GM18867 (cell line): ENCODE data around the gene HECW1.

Experiments
- ATAC-seq: cut with Tn5 transposase; IDR thresholded peaks from one replicate; pipeline ENCODE4 v1.9.1; 2021; ENCODE audit warnings: mild to moderate bottlenecking, moderate library complexity; ENCODE audit not compliant: unreplicated experiment

The HECW1 gene

GRCh38 chr7:43528576-43529354 is 416.3 kb downstream of the HECW1 start:
- no peak for ATAC-seq

GRCh38 chr7:43530553-43531410 is 418.3 kb downstream of the HECW1 start:
- ATAC-seq: no peak

- no peak for ATAC-seq
Measured at GRCh38 chr7:43531700-43532099, 419.3 kb downstream of the HECW1 start.

- ATAC-seq: no peak
Measured at GRCh38 chr7:43533801-43534479, 421.5 kb downstream of the HECW1 start.

GRCh38 chr7:43535031-43535451 is 422.6 kb downstream of the HECW1 start:
- ATAC-seq: no peak

- no peak for ATAC-seq
Measured at GRCh38 chr7:43535810-43536585, 423.6 kb downstream of the HECW1 start.

GRCh38 chr7:43536773-43537172 is 424.3 kb downstream of the HECW1 start:
- no peak for ATAC-seq

GRCh38 chr7:43537765-43538403 is 425.4 kb downstream of the HECW1 start:
- ATAC-seq: no peak

GRCh38 chr7:43538404-43538771 is 425.9 kb downstream of the HECW1 start:
- no peak for ATAC-seq

GRCh38 chr7:43540471-43540870 is 428.0 kb downstream of the HECW1 start:
- no peak for ATAC-seq

GRCh38 chr7:43542716-43543115 is 430.3 kb downstream of the HECW1 start:
- ATAC-seq: no peak

GRCh38 chr7:43546231-43546630 is 433.8 kb downstream of the HECW1 start:
- ATAC-seq: no peak

- ATAC-seq: no peak
Measured at GRCh38 chr7:43550427-43550826, 438.0 kb downstream of the HECW1 start.

- no peak for ATAC-seq
Measured at GRCh38 chr7:43552122-43552521, 439.7 kb downstream of the HECW1 start.

- ATAC-seq: no peak
Measured at GRCh38 chr7:43553999-43554398, 441.6 kb downstream of the HECW1 start.

GRCh38 chr7:43554423-43554822 is 442.0 kb downstream of the HECW1 start:
- ATAC-seq: no peak

- ATAC-seq: no peak
Measured at GRCh38 chr7:43557831-43558495, 445.5 kb downstream of the HECW1 start.

- ATAC-seq: no peak
Measured at GRCh38 chr7:43559171-43559945, 446.9 kb downstream of the HECW1 start.

- ATAC-seq: no peak
Measured at GRCh38 chr7:43559946-43560335, 447.5 kb downstream of the HECW1 start.
